Activated gamma-delta T cell treated with anti-CD3 and anti-CD28 coated beads, Interleukin-2, amount 50 U/mL, for 16 hours (primary cell): ENCODE data around the gene ICAM3.

ENCODE experiments used
- DNase-seq: peaks from one replicate; pipeline ENCODE4 v3.0.0-alpha.2; 2020; ENCODE audit warnings: low read depth

ICAM3 gene

DNA sequence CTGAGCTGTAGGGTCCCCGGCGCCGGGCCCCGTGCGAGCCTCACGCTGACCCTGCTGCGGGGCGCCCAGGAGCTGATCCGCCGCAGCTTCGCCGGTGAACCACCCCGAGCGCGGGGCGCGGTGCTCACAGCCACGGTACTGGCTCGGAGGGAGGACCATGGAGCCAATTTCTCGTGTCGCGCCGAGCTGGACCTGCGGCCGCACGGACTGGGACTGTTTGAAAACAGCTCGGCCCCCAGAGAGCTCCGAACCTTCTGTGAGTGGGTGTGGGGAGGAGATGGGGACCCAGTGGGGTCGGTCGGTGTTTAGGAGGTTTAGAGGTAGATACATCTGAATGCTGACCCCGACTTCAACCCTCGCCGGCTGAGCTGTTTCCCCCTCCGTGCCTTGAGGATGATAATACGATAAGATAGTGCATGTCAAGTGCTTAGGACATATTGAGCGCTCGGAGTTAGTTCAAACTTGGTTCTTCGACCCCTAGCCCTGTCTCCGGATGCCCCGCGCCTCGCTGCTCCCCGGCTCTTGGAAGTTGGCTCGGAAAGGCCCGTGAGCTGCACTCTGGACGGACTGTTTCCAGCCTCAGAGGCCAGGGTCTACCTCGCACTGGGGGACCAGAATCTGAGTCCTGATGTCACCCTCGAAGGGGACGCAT lies 47.7 kb downstream of the ICAM3 start:
- DNase-seq = no peak

- DNase-seq = no peak
Measured at GRCh38 chr19:10290876-10291553, 48.4 kb downstream of the ICAM3 start.

- DNase-seq = no peak
Measured at GRCh38 chr19:10290357-10290875, 49.0 kb downstream of the ICAM3 start.

DNA sequence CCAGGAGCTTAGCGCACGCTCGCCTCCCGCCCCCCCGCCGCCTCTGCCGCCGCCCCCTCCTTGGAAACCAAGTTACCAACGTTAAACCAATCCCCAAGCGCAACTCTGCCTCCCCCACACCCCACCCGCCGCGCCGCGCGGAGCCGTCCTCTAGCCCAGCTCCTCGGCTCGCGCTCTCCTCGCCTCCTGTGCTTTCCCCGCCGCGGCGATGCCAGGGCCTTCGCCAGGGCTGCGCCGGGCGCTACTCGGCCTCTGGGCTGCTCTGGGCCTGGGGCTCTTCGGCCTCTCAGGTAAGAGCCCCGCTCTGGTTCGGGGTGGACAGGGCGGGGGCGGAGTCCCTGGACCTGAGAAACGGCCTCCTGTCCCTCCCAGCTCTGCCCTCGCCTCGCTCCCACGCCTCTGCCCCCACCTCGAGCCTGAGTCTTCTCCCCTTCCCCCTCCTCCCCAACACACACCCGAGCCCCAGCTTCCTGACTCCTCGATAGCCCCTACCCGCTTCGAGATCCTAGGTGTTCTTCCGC lies 49.5 kb downstream of the ICAM3 start, which contains the start of gene ICAM5:
TSS of gene ICAM5 (plus strand) at position 117 of the 521 bp plus-strand sequence. CDS start at position 209, 92 bp downstream.
- no peak for DNase-seq

DNA sequence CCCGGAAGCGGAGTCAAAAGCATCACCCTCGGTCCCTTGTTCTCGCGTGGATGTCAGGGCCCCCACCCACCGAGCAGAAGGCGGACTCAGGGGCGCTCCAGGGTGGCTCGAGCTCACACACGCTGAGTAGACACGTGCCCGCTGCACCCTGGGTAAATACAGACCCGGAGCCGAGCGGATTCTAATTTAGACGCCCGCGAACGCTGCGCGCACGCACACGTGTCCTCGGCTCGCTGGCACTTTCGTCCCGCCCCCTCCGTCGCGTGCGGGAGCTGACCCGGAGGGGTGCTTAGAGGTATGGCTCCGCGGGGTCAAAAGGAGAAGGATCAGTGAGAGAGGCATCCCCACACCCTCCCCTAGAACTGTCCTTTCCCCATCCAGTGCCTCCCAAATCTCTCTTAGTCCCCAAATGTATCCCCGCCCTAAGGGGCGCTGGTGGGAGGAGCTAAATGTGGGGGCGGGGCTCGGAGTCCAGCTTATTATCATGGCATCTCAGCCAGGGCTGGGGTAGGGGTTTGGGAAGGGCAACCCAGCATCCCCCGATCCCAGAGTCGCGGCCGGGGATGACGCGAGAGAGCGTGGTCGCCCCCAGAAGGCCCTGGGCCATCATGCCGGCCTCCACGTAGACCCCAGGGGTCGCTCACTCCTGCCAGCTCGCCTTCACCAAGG lies 50.1 kb downstream of the ICAM3 start:
- peak; percentile 60 for DNase-seq

DNA sequence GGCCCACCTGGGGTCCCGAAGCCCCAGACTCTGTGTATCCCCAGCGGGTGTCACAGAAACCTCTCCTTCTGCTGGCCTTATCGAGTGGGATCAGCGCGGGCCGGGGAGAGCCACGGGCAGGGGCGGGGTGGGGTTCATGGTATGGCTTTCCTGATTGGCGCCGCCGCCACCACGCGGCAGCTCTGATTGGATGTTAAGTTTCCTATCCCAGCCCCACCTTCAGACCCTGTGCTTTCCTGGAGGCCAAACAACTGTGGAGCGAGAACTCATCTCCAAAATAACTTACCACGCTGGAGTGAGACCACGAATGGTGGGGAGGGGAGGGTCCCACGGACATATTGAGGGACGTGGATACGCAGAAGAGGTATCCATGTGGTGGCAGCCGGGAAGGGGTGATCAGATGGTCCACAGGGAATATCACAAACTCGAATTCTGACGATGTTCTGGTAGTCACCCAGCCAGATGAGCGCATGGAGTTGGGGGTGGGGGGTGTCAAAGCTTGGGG lies 50.7 kb downstream of the ICAM3 start:
- DNase-seq = no peak

DNA sequence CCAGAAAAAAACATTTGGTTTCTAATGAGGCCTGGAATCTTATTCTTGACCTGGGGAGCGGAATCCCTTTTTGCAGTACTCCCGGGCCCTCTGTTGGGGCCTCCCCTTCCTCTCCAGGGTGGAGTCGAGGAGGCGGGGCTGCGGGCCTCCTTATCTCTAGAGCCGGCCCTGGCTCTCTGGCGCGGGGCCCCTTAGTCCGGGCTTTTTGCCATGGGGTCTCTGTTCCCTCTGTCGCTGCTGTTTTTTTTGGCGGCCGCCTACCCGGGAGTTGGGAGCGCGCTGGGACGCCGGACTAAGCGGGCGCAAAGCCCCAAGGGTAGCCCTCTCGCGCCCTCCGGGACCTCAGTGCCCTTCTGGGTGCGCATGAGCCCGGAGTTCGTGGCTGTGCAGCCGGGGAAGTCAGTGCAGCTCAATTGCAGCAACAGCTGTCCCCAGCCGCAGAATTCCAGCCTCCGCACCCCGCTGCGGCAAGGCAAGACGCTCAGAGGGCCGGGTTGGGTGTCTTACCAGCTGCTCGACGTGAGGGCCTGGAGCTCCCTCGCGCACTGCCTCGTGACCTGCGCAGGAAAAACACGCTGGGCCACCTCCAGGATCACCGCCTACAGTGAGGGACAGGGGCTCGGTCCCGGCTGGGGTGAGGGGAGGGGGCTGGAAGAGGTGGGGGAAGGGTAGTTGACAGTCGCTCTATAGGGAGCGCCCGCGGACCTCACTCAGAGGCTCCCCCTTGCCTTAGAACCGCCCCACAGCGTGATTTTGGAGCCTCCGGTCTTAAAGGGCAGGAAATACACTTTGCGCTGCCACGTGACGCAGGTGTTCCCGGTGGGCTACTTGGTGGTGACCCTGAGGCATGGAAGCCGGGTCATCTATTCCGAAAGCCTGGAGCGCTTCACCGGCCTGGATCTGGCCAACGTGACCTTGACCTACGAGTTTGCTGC lies 52.4 kb downstream of the ICAM3 start, which contains the start of gene ICAM4:
TSS of gene ICAM4 (plus strand) at position 153 of the 935 bp plus-strand sequence. CDS start at position 211, 58 bp downstream.
- DNase-seq = no peak

- no peak for DNase-seq
Measured at GRCh38 chr19:10285393-10285792, 54.0 kb downstream of the ICAM3 start.

GRCh38 chr19:10284960-10285278 lies 54.5 kb downstream of the ICAM3 start:
- DNase-seq = no peak

DNA sequence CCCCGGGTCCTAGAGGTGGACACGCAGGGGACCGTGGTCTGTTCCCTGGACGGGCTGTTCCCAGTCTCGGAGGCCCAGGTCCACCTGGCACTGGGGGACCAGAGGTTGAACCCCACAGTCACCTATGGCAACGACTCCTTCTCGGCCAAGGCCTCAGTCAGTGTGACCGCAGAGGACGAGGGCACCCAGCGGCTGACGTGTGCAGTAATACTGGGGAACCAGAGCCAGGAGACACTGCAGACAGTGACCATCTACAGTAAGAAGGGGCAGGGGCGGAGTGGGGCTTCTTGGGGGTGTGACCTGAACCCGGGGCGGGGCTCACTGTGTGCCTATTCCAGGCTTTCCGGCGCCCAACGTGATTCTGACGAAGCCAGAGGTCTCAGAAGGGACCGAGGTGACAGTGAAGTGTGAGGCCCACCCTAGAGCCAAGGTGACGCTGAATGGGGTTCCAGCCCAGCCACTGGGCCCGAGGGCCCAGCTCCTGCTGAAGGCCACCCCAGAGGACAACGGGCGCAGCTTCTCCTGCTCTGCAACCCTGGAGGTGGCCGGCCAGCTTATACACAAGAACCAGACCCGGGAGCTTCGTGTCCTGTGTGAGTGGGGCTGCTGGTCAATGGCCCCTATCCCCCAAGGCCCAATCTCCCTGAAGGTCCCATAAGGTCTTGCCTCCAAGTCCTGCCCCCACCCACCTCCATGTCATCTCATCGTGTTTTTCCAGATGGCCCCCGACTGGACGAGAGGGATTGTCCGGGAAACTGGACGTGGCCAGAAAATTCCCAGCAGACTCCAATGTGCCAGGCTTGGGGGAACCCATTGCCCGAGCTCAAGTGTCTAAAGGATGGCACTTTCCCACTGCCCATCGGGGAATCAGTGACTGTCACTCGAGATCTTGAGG lies 55.1 kb downstream of the ICAM3 start:
- DNase-seq = no peak
